ENCODE results near the gene PMPCA. TPM values are rescaled to one million over a fixed set of nuclear protein-coding genes. Genes with fewer than 3 reads are reported as not detected.

Gene PMPCA
- total RNA-seq, 4 donors from 2014 or later: 28.8 to 48.2 (median 39.0) TPM

DNA sequence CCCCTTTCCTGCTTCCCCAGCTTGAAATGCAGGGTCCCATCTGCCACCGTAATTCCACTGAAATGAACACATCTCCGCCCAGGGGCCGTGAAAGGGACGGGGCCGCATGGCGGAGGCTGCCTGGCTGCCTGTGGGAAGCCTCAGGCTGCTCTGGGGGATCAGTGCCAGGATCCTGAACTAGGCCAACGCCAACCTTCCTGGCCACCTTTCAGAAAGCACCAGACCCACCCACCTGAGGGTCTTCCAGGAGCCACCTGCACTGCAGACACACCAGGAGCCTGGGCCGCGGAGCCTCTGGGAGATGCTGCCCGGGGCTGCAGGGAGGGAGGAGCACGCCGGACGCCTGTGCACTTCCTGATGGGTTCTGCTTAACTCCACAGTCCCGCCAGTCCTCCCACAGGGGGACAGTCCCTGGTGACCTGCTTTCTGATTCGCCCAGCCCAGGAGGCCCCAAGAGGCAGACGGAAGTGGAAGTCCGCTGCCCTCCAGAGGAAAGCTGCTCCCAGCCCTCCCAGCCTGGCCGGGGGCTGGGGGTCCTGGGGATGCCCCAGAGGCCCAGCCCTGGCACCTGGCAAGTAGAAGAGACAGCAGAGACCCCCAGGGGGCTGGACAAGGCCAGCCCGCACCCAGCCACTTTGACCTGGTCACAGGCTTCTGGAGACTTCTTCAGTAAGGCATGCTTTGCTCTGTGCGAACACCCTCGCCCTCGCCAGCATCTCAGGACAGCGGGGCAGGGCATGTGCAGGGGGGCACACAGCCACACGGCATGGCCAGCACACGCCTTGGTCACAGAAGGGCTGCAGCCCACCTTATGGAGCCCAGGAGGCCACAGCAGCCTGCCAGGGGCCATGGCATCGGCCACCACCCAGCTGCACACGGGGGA, 36.9 kb upstream of the PMPCA start, which contains the start of gene CARD9:
Gene CARD9 (minus strand): TSS at position 370 of the 883 bp plus-strand sequence. CDS start 1,591 bp downstream, outside the sequence.
- no peak for DNase-seq
- intact Hi-C loops (cut with DNase I): no loop called here
- H3K4me3 ChIP-seq (replicated peaks in 1 of 3): no peak within 1 kb of the TSS
- peaks cover 4 to 18% of the 10 kb centered on the region in 2 donors for H3K4me1 ChIP-seq
- TF ChIP-seq POLR2A (IDR thresholded peaks at IDR 0.05): no peak
- TF ChIP-seq, protein P1, sequence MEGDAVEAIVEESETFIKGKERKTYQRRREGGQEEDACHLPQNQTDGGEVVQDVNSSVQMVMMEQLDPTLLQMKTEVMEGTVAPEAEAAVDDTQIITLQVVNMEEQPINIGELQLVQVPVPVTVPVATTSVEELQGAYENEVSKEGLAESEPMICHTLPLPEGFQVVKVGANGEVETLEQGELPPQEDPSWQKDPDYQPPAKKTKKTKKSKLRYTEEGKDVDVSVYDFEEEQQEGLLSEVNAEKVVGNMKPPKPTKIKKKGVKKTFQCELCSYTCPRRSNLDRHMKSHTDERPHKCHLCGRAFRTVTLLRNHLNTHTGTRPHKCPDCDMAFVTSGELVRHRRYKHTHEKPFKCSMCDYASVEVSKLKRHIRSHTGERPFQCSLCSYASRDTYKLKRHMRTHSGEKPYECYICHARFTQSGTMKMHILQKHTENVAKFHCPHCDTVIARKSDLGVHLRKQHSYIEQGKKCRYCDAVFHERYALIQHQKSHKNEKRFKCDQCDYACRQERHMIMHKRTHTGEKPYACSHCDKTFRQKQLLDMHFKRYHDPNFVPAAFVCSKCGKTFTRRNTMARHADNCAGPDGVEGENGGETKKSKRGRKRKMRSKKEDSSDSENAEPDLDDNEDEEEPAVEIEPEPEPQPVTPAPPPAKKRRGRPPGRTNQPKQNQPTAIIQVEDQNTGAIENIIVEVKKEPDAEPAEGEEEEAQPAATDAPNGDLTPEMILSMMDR (IDR thresholded peaks at IDR 0.05): no peak
- H3K36me3 ChIP-seq: peaks cover 0 to 4% of the 10 kb centered on the region in 2 donors
- H3K27me3 ChIP-seq: no peaks in the 10 kb centered on the region
- H3K9me3 ChIP-seq: no peaks in the 10 kb centered on the region
- no peak within 1 kb of the TSS for H3K27ac ChIP-seq
- 60 to 70% methylated on average over 6 to 21 of the region's 27 CpGs for WGBS, 2 donors

DNA sequence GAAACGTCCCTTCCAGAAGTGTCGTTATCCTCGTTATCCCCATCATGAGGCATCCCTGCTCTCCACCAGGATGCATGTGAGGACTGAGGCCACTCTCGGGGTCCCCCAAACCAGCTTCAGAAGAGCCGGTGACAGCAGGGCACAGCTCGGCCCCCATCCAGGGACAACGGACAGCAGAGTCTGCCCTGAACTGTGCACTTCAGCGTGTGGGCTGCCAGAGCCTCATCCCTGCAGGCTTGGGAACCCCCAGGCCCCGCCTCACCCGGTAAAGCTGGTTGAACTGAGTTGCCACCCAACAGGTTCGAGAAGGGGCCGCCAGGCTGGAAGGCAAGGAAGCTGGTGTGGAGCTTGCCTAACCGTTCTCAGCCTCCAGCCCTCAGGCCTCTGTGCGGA, 36.3 kb upstream of the PMPCA start:
- no peak for DNase-seq
- intact Hi-C loops (cut with DNase I): no loop called here
- H3K4me3 ChIP-seq (replicated peaks in 1 of 3): no peak overlapping the region
- no peak for TF ChIP-seq POLR2A (IDR thresholded peaks at IDR 0.05)
- TF ChIP-seq, protein P1 (IDR thresholded peaks at IDR 0.05): no peak
- H3K4me1 ChIP-seq: peaks cover 4 to 18% of the 10 kb centered on the region in 2 donors
- H3K27ac ChIP-seq: no peak overlapping the region
- H3K27me3 ChIP-seq: no peaks in the 10 kb centered on the region
- 87 to 94% methylated on average over 9 to 14 of the region's 14 CpGs for WGBS, 2 donors
- no peaks in the 10 kb centered on the region for H3K9me3 ChIP-seq
- peaks cover 3 to 9% of the 10 kb centered on the region in 2 donors for H3K36me3 ChIP-seq

DNA sequence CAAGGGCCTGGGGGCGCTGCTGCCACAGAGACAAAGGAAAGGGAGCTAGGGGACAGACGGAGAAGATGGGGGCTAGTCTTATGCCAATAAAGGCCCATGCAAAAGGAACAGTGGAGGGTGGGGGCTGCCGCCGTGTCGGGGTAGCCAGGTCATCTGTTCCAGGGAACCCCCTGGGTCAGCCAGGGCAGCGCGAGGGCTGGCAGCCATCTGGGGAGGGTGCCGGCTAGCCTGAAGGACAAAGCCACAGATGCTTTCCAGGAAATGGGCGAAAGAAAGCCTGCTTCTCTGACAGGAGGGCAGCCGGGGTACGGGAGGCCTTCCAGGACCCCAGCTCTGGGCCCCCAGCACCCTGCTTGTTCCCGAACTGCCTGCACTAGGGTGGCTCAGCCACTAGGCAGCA, 35.4 kb upstream of the PMPCA start:
- Histone ChIP-seq H3K4me3 (replicated peaks in 1 of 3) (no peak overlapping the region), H3K27ac (no peak overlapping the region), H3K36me3 (peaks cover 3 to 18% of the 10 kb centered on the region in 2 donors), H3K27me3 (no peaks in the 10 kb centered on the region), H3K9me3 (no peaks in the 10 kb centered on the region), H3K4me1 (peaks cover 4 to 18% of the 10 kb centered on the region in 2 donors)
- TF ChIP-seq POLR2A (IDR thresholded peaks at IDR 0.05): no peak
- TF ChIP-seq, protein P1 (IDR thresholded peaks at IDR 0.05): no peak
- DNase-seq: no peak
- intact Hi-C loops (cut with DNase I): no loop called here
- 96 to 97% methylated on average over 11 to 12 of the region's 12 CpGs for WGBS, 2 donors

DNA sequence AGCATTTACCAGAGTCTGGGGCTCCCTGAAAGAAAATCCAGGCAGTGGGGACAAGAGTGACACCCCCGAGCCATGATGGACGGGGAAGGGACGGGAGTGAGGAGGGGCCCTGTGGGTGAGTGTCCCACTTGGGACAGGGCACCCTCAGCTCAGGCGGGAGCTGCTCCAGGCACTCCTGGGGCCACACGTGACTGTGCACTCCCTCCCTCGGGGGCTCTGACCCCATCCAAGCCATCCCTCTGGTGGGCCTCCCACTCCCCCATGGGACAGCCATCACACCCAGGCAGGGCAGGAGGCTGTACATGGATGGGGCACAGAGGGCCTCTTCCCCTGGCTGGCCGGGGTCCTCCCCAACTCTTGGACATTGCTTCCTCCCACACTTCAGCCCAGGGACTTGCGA, 34.0 kb upstream of the PMPCA start:
- Histone ChIP-seq H3K36me3 (peaks cover 7 to 22% of the 10 kb centered on the region in 2 donors), H3K9me3 (no peaks in the 10 kb centered on the region), H3K27ac (no peak overlapping the region), H3K4me3 (replicated peaks in 1 of 3) (no peak overlapping the region), H3K27me3 (no peaks in the 10 kb centered on the region), H3K4me1 (peaks cover 4 to 18% of the 10 kb centered on the region in 2 donors)
- no peak for DNase-seq
- 89 to 94% methylated on average over 5 to 7 of the region's 8 CpGs for WGBS, 2 donors
- TF ChIP-seq, protein P1 (IDR thresholded peaks at IDR 0.05): no peak
- intact Hi-C loops (cut with DNase I): no loop called here
